Measurements from ENCODE around the gene TIAM1. TPM values are rescaled to one million over a fixed set of nuclear protein-coding genes. Genes with fewer than 3 reads are reported as not detected.

Gene TIAM1
- total RNA-seq, 1 experiment from 2014 or later, result 3.7 TPM

DNA sequence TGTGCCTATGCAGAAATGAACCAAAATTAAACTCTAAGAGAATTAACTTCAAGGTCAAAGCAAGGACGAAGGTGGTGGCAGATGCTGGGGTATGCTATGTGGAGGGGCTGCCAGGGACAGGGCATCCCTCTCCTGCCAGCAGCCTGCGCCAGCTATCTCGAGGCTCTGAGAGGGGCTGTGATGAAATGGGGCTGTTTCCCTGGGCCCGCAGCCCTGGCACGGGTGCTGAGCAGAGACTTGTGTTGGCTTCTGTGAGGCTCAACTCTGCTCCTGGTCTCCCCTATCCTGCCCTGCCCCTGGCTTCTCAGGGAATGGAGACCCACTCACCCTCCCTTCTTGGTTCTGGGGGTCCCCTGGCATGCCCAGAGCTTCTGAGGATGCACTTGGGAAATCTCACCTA is 41.9 kb upstream of the TIAM1 start:
- ChIA-PET CTCF (no interaction called here), POLR2A (no interaction called here)
- no peak overlapping the region for H3K4me3 ChIP-seq (ENCODE audit: low read depth in 2 of 2, low read length in 2 of 2)
- H3K36me3 ChIP-seq (ENCODE audit: control insufficient read depth, insufficient read depth, low read length), result no peaks in the 10 kb centered on the region
- no peaks in the 10 kb centered on the region for H3K27me3 ChIP-seq (ENCODE audit: control insufficient read depth, insufficient read depth, low read length)
- no peaks in the 10 kb centered on the region for H3K9me3 ChIP-seq (ENCODE audit: control insufficient read depth, insufficient read depth, low read depth, low read length)
- H3K4me1 ChIP-seq (ENCODE audit: control insufficient read depth, insufficient read depth, low read length), result no peaks in the 10 kb centered on the region
- in situ Hi-C loops (cut with HindIII; ENCODE audit: low pct_unique_long_range_greater_than_20kb, low sequenced_read_pairs) (no loop called here), intact Hi-C loops (cut with micrococcal nuclease; ENCODE audit: unreplicated experiment) (no loop called here)
- ATAC-seq (no peak), DNase-seq (ENCODE audit: low read depth, low spot score) (no peak)
- no peak overlapping the region for H3K27ac ChIP-seq (ENCODE audit: low read length)
- BruUV-seq (replicated peaks), result no TSS peak
- TF ChIP-seq, protein P1, sequence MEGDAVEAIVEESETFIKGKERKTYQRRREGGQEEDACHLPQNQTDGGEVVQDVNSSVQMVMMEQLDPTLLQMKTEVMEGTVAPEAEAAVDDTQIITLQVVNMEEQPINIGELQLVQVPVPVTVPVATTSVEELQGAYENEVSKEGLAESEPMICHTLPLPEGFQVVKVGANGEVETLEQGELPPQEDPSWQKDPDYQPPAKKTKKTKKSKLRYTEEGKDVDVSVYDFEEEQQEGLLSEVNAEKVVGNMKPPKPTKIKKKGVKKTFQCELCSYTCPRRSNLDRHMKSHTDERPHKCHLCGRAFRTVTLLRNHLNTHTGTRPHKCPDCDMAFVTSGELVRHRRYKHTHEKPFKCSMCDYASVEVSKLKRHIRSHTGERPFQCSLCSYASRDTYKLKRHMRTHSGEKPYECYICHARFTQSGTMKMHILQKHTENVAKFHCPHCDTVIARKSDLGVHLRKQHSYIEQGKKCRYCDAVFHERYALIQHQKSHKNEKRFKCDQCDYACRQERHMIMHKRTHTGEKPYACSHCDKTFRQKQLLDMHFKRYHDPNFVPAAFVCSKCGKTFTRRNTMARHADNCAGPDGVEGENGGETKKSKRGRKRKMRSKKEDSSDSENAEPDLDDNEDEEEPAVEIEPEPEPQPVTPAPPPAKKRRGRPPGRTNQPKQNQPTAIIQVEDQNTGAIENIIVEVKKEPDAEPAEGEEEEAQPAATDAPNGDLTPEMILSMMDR (IDR thresholded peaks at IDR 0.05), result no peak
- no peak for TF ChIP-seq REST (IDR thresholded peaks at IDR 0.05; ENCODE audit: insufficient read depth in 1 of 2, low read depth in 2 of 2, low read length in 1 of 2)
- TF ChIP-seq SIN3A (IDR thresholded peaks at IDR 0.05; ENCODE audit: borderline replicate concordance, insufficient read depth, low read depth, low read length), result no peak
- no peak for TF ChIP-seq TCF7L2 (IDR thresholded peaks at IDR 0.05; ENCODE audit: low read depth, low read length)
- TF ChIP-seq POLR2AphosphoS5 (IDR thresholded peaks at IDR 0.05; ENCODE audit: low read depth, low read length), result no peak

- ChIA-PET CTCF (no interaction called here), POLR2A (no interaction called here)
- no peak overlapping the region for H3K4me3 ChIP-seq (ENCODE audit: low read depth in 2 of 2, low read length in 2 of 2)
- no peaks in the 10 kb centered on the region for H3K27me3 ChIP-seq (ENCODE audit: control insufficient read depth, insufficient read depth, low read length)
- TF ChIP-seq POLR2AphosphoS5 (IDR thresholded peaks at IDR 0.05; ENCODE audit: low read depth, low read length) (no peak), REST (IDR thresholded peaks at IDR 0.05; ENCODE audit: insufficient read depth in 1 of 2, low read depth in 2 of 2, low read length in 1 of 2) (no peak), TCF7L2 (IDR thresholded peaks at IDR 0.05; ENCODE audit: low read depth, low read length) (no peak), SIN3A (IDR thresholded peaks at IDR 0.05; ENCODE audit: borderline replicate concordance, insufficient read depth, low read depth, low read length) (no peak)
- TF ChIP-seq, protein P1 (IDR thresholded peaks at IDR 0.05), result no peak
- no peaks in the 10 kb centered on the region for H3K36me3 ChIP-seq (ENCODE audit: control insufficient read depth, insufficient read depth, low read length)
- no peak overlapping the region for H3K27ac ChIP-seq (ENCODE audit: low read length)
- intact Hi-C loops (cut with micrococcal nuclease; ENCODE audit: unreplicated experiment), result no loop called here
- ATAC-seq (no peak), DNase-seq (ENCODE audit: low read depth, low spot score) (no peak)
- BruUV-seq (replicated peaks), result no TSS peak
- in situ Hi-C loops (cut with HindIII; ENCODE audit: low pct_unique_long_range_greater_than_20kb, low sequenced_read_pairs), result no loop called here
- no peaks in the 10 kb centered on the region for H3K4me1 ChIP-seq (ENCODE audit: control insufficient read depth, insufficient read depth, low read length)
- H3K9me3 ChIP-seq (ENCODE audit: control insufficient read depth, insufficient read depth, low read depth, low read length), result no peaks in the 10 kb centered on the region
These were observed 39.7 kb upstream of the TIAM1 start for GRCh38 chr21:31383770-31384169.
